ENCODE data around the gene CSNK2A1. TPM values are rescaled to one million over a fixed set of nuclear protein-coding genes. Genes with fewer than 3 reads are reported as not detected.

CSNK2A1 gene
- polyA plus RNA-seq, 1 donor from 2014 or later: 255 TPM

- Histone ChIP-seq H3F3A (ENCODE audit: insufficient read depth, low read length, poor library complexity, severe bottlenecking) (no peaks in the 10 kb centered on the region), H3K36me3 (ENCODE audit: insufficient read depth, low read length) (no peaks in the 10 kb centered on the region), H3K27ac (ENCODE audit: low read length) (no peak overlapping the region), H3K79me2 (replicated peaks; ENCODE audit: insufficient read depth, low read length) (no peaks in the 10 kb centered on the region), H3K27me3 (ENCODE audit: insufficient read depth, low read depth, low read length) (no peaks in the 10 kb centered on the region), H2AFZ (ENCODE audit: low read depth, low read length) (no peak overlapping the region), H3K9ac (ENCODE audit: low read length) (no peak overlapping the region), H3K9me3 (ENCODE audit: low read length) (no peaks in the 10 kb centered on the region), H4K20me1 (ENCODE audit: insufficient read depth) (no peaks in the 10 kb centered on the region), H3K4me2 (ENCODE audit: low read length) (no peak overlapping the region), H3K4me3 (ENCODE audit: low read length) (no peak overlapping the region), H3K9me2 (ENCODE audit: insufficient read depth, low read length) (no peaks in the 10 kb centered on the region)
- TF ChIP-seq SMC3 (conservative IDR thresholded peaks at IDR 0.05; ENCODE audit: poor library complexity) (no peak), EZH2 (IDR thresholded peaks at IDR 0.05; ENCODE audit: borderline replicate concordance, insufficient read depth, low read length, poor library complexity, severe bottlenecking) (no peak), CTCF (IDR thresholded peaks at IDR 0.05; ENCODE audit: poor library complexity, severe bottlenecking) (peak; percentile 14), POLR2AphosphoS5 (IDR thresholded peaks at IDR 0.05) (no peak)
These were observed 6.3 kb upstream of the CSNK2A1 start for GRCh38 chr20:549722-550496.

GRCh38 chr20:548906-549305 is 5.3 kb upstream of the CSNK2A1 start:
- no peaks in the 10 kb centered on the region for H3K79me2 ChIP-seq (replicated peaks; ENCODE audit: insufficient read depth, low read length)
- no peak overlapping the region for H3K4me3 ChIP-seq (ENCODE audit: low read length)
- no peak overlapping the region for H3K4me2 ChIP-seq (ENCODE audit: low read length)
- H3K9me2 ChIP-seq (ENCODE audit: insufficient read depth, low read length): no peaks in the 10 kb centered on the region
- H3K36me3 ChIP-seq (ENCODE audit: insufficient read depth, low read length): no peaks in the 10 kb centered on the region
- no peak overlapping the region for H2AFZ ChIP-seq (ENCODE audit: low read depth, low read length)
- no peaks in the 10 kb centered on the region for H4K20me1 ChIP-seq (ENCODE audit: insufficient read depth)
- no peak overlapping the region for H3K27ac ChIP-seq (ENCODE audit: low read length)
- no peaks in the 10 kb centered on the region for H3K9me3 ChIP-seq (ENCODE audit: low read length)
- H3K9ac ChIP-seq (ENCODE audit: low read length): no peak overlapping the region
- no peaks in the 10 kb centered on the region for H3K27me3 ChIP-seq (ENCODE audit: insufficient read depth, low read depth, low read length)
- no peak for TF ChIP-seq REST (IDR thresholded peaks at IDR 0.05; ENCODE audit: borderline replicate concordance)
- TF ChIP-seq EP300 (conservative IDR thresholded peaks at IDR 0.05; ENCODE audit: poor library complexity, severe bottlenecking): no peak
- no peak for TF ChIP-seq EZH2 (IDR thresholded peaks at IDR 0.05; ENCODE audit: borderline replicate concordance, insufficient read depth, low read length, poor library complexity, severe bottlenecking)
- TF ChIP-seq SMC3 (conservative IDR thresholded peaks at IDR 0.05; ENCODE audit: poor library complexity): no peak
- TF ChIP-seq RAD21 (conservative IDR thresholded peaks at IDR 0.05): no peak
- H3F3A ChIP-seq (ENCODE audit: insufficient read depth, low read length, poor library complexity, severe bottlenecking): no peaks in the 10 kb centered on the region

GRCh38 chr20:547394-547793 is 3.8 kb upstream of the CSNK2A1 start:
- Histone ChIP-seq H3K36me3 (ENCODE audit: insufficient read depth, low read length) (no peaks in the 10 kb centered on the region), H3K79me2 (replicated peaks; ENCODE audit: insufficient read depth, low read length) (peaks cover 11% of the 10 kb centered on the region), H3K9me2 (ENCODE audit: insufficient read depth, low read length) (no peaks in the 10 kb centered on the region), H3K4me3 (ENCODE audit: low read length) (no peak overlapping the region), H3K9me3 (ENCODE audit: low read length) (no peaks in the 10 kb centered on the region), H3K27me3 (ENCODE audit: insufficient read depth, low read depth, low read length) (no peaks in the 10 kb centered on the region), H3K9ac (ENCODE audit: low read length) (no peak overlapping the region), H4K20me1 (ENCODE audit: insufficient read depth) (no peaks in the 10 kb centered on the region), H3K27ac (ENCODE audit: low read length) (no peak overlapping the region), H2AFZ (ENCODE audit: low read depth, low read length) (no peak overlapping the region), H3F3A (ENCODE audit: insufficient read depth, low read length, poor library complexity, severe bottlenecking) (no peaks in the 10 kb centered on the region), H3K4me2 (ENCODE audit: low read length) (no peak overlapping the region)
- TF ChIP-seq EZH2 (IDR thresholded peaks at IDR 0.05; ENCODE audit: borderline replicate concordance, insufficient read depth, low read length, poor library complexity, severe bottlenecking) (no peak), POLR2AphosphoS5 (IDR thresholded peaks at IDR 0.05) (no peak), SMC3 (conservative IDR thresholded peaks at IDR 0.05; ENCODE audit: poor library complexity) (no peak), EP300 (conservative IDR thresholded peaks at IDR 0.05; ENCODE audit: poor library complexity, severe bottlenecking) (no peak), CTCF (IDR thresholded peaks at IDR 0.05; ENCODE audit: poor library complexity, severe bottlenecking) (no peak), REST (IDR thresholded peaks at IDR 0.05; ENCODE audit: borderline replicate concordance) (no peak), TAF1 (IDR thresholded peaks at IDR 0.05; ENCODE audit: low read depth) (no peak), RAD21 (conservative IDR thresholded peaks at IDR 0.05) (no peak)
